ENCODE results near the gene TRMT6.

Gene TRMT6

DNA sequence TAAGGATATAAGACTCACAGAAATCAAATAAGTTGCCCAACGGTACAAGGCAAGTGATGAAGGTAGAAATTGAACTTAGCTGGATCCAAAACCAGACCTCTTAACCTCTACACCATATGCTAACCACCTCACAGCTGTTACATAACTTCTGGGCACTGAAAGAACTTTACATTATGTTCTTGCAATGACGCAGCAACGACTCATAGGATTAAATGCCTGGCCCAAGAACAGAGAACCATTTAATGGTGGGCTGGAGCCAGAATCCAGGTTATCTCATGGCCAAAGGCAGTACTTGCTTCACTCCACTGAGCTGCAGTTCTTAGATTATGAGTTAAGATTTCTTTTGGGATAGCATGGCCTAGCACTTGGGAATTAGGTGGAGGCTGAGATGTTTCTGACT, 4.4 kb downstream of the TRMT6 start:
- Histone ChIP-seq H3K4ac (ENCODE audit: low read depth, low read length) (no peak overlapping the region), H3K18ac (ENCODE audit: low read length) (no peak overlapping the region), H2BK5ac (ENCODE audit: low read length) (no peak overlapping the region), H2BK120ac (ENCODE audit: low read depth, low read length) (no peak overlapping the region), H2AK5ac (ENCODE audit: low read length) (no peak overlapping the region), H3K79me1 (ENCODE audit: low read length) (peaks cover 12% of the 10 kb centered on the region), H4K8ac (ENCODE audit: low read depth, low read length) (no peak overlapping the region), H3K4me3 (ENCODE audit: low read length) (no peak overlapping the region), H3K27ac (ENCODE audit: low read depth, low read length) (no peak overlapping the region), H3K79me2 (ENCODE audit: control insufficient read depth, insufficient read depth, low read length) (peaks cover 13% of the 10 kb centered on the region), H3K36me3 (ENCODE audit: control insufficient read depth, insufficient read depth, low read length) (peaks cover 11% of the 10 kb centered on the region), H2BK15ac (replicated peaks; ENCODE audit: low read depth) (no peak overlapping the region), H3K9ac (ENCODE audit: low read length) (no peak overlapping the region), H3K4me2 (ENCODE audit: low read length) (no peak overlapping the region), H3K56ac (ENCODE audit: low read length) (no peak overlapping the region), H3K27me3 (ENCODE audit: insufficient read depth, low read length, poor library complexity) (no peaks in the 10 kb centered on the region), H3K23ac (ENCODE audit: low read length) (no peak overlapping the region), H3K4me1 (ENCODE audit: control insufficient read depth, low read depth, low read length) (peaks cover 3% of the 10 kb centered on the region), H4K5ac (ENCODE audit: low read length) (no peak overlapping the region)
- no peak for DNase-seq
- no CpG with 5 or more reads among the region's 3 CpGs for WGBS (ENCODE audit: extremely low coverage, insufficient coverage, low lambda C conversion rate)

DNA sequence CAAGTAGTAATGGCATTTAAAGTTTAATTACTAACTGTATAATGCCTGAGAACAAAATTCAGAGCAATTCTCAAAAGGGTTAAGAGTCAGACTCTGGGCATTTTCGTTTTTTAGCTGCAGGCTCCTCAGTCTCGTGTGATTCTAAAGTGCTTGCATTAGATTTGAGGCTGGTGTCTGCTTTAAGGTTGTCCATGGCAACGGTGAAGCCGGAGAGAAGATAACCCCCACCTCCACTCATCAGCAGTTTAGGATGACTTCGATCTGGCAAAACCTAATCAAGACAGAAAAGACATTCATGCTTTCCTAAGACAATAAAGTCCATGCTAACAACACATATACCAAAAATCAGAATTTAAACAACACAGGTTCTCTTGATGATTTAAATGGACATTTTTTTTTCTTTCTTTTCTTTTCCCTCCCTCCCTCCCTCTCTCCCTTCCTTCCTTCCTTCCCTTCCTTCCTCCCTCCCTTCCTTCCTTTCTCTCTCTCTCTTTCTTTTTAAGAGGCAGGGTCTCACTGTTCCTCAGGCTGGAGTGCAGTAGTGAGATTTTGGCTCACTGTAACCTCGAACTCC, 11.8 kb downstream of the TRMT6 start:
- Histone ChIP-seq H3K4me1 (ENCODE audit: control insufficient read depth, low read depth, low read length) (no peaks in the 10 kb centered on the region), H4K8ac (ENCODE audit: low read depth, low read length) (no peak overlapping the region), H3K79me1 (ENCODE audit: low read length) (no peaks in the 10 kb centered on the region), H3K27ac (ENCODE audit: low read depth, low read length) (no peak overlapping the region), H3K23ac (ENCODE audit: low read length) (no peak overlapping the region), H3K56ac (ENCODE audit: low read length) (no peak overlapping the region), H3K4me3 (ENCODE audit: low read length) (no peak overlapping the region), H2BK120ac (ENCODE audit: low read depth, low read length) (no peak overlapping the region), H3K79me2 (ENCODE audit: control insufficient read depth, insufficient read depth, low read length) (no peaks in the 10 kb centered on the region), H3K27me3 (ENCODE audit: insufficient read depth, low read length, poor library complexity) (no peaks in the 10 kb centered on the region), H2AK5ac (ENCODE audit: low read length) (no peak overlapping the region), H2BK15ac (replicated peaks; ENCODE audit: low read depth) (no peak overlapping the region), H3K36me3 (ENCODE audit: control insufficient read depth, insufficient read depth, low read length) (peaks cover 20% of the 10 kb centered on the region), H3K9ac (ENCODE audit: low read length) (no peak overlapping the region), H4K5ac (ENCODE audit: low read length) (no peak overlapping the region), H2BK5ac (ENCODE audit: low read length) (no peak overlapping the region), H3K4ac (ENCODE audit: low read depth, low read length) (no peak overlapping the region), H3K18ac (ENCODE audit: low read length) (no peak overlapping the region), H3K4me2 (ENCODE audit: low read length) (no peak overlapping the region)
- WGBS (ENCODE audit: extremely low coverage, insufficient coverage, low lambda C conversion rate) = no CpG with 5 or more reads among the region's 6 CpGs
- DNase-seq = no peak

DNA sequence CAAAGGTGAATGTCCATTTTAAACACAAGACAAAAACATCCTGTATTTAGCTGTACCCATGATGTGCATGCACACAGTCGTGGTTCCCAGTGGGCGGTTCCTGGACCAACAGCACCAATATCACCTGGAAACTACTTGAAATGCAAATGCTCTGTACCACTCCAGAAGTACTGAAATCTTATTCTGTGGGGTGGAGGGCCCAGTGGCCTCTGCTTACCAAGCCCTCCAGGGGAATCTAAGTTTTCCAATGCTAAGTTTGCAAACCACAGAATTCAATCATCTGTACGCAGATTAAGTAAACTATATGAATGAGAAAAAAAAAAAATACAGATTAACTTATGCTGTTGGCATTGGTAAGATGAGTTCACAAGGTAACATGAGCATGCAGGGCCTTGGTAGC, 14.1 kb downstream of the TRMT6 start:
- no peak overlapping the region for H3K9ac ChIP-seq (ENCODE audit: low read length)
- H3K27ac ChIP-seq (ENCODE audit: low read depth, low read length) = no peak overlapping the region
- no peak overlapping the region for H3K23ac ChIP-seq (ENCODE audit: low read length)
- H3K27me3 ChIP-seq (ENCODE audit: insufficient read depth, low read length, poor library complexity) = no peaks in the 10 kb centered on the region
- H4K5ac ChIP-seq (ENCODE audit: low read length) = no peak overlapping the region
- no peak overlapping the region for H3K4ac ChIP-seq (ENCODE audit: low read depth, low read length)
- no peak overlapping the region for H3K56ac ChIP-seq (ENCODE audit: low read length)
- no peak overlapping the region for H3K4me3 ChIP-seq (ENCODE audit: low read length)
- no peak overlapping the region for H2BK5ac ChIP-seq (ENCODE audit: low read length)
- WGBS (ENCODE audit: extremely low coverage, insufficient coverage, low lambda C conversion rate) = no CpG with 5 or more reads among the region's 3 CpGs
- H3K18ac ChIP-seq (ENCODE audit: low read length) = no peak overlapping the region
- DNase-seq = no peak
- no peak overlapping the region for H2AK5ac ChIP-seq (ENCODE audit: low read length)
- no peak overlapping the region for H4K8ac ChIP-seq (ENCODE audit: low read depth, low read length)
- no peaks in the 10 kb centered on the region for H3K4me1 ChIP-seq (ENCODE audit: control insufficient read depth, low read depth, low read length)
- H3K4me2 ChIP-seq (ENCODE audit: low read length) = no peak overlapping the region
- H3K36me3 ChIP-seq (ENCODE audit: control insufficient read depth, insufficient read depth, low read length) = peaks cover 12% of the 10 kb centered on the region
- H2BK15ac ChIP-seq (replicated peaks; ENCODE audit: low read depth) = no peak overlapping the region
- H3K79me1 ChIP-seq (ENCODE audit: low read length) = no peaks in the 10 kb centered on the region
- H2BK120ac ChIP-seq (ENCODE audit: low read depth, low read length) = no peak overlapping the region
- H3K79me2 ChIP-seq (ENCODE audit: control insufficient read depth, insufficient read depth, low read length) = no peaks in the 10 kb centered on the region

DNA sequence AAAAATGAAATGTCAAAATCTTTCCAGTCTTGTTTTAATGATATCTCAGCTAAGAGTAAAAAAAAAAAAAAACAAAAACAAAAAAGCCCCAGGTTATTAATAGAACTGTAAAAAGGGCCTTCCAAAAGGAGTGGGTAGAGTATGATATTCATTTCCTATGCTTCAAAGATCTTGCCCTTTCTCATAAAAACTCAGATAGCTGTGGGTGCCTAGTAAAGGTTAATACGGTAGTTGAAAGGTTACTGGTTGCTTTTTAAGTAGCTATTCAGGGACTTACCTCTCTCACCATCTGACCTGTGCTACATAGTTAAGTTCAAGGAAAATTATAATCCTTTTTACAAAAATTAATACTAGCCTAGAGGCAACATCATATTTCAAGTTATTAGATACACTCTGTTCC, 14.9 kb downstream of the TRMT6 start:
- Histone ChIP-seq H4K5ac (ENCODE audit: low read length) (no peak overlapping the region), H3K56ac (ENCODE audit: low read length) (no peak overlapping the region), H3K18ac (ENCODE audit: low read length) (no peak overlapping the region), H2BK5ac (ENCODE audit: low read length) (no peak overlapping the region), H3K4ac (ENCODE audit: low read depth, low read length) (no peak overlapping the region), H2BK15ac (replicated peaks; ENCODE audit: low read depth) (no peak overlapping the region), H3K36me3 (ENCODE audit: control insufficient read depth, insufficient read depth, low read length) (peaks cover 11% of the 10 kb centered on the region), H4K8ac (ENCODE audit: low read depth, low read length) (no peak overlapping the region), H3K4me1 (ENCODE audit: control insufficient read depth, low read depth, low read length) (no peaks in the 10 kb centered on the region), H3K27me3 (ENCODE audit: insufficient read depth, low read length, poor library complexity) (no peaks in the 10 kb centered on the region), H2AK5ac (ENCODE audit: low read length) (no peak overlapping the region), H3K23ac (ENCODE audit: low read length) (no peak overlapping the region), H3K79me2 (ENCODE audit: control insufficient read depth, insufficient read depth, low read length) (no peaks in the 10 kb centered on the region), H3K4me3 (ENCODE audit: low read length) (no peak overlapping the region), H3K27ac (ENCODE audit: low read depth, low read length) (no peak overlapping the region), H2BK120ac (ENCODE audit: low read depth, low read length) (no peak overlapping the region), H3K79me1 (ENCODE audit: low read length) (no peaks in the 10 kb centered on the region), H3K4me2 (ENCODE audit: low read length) (no peak overlapping the region), H3K9ac (ENCODE audit: low read length) (no peak overlapping the region)
- no peak for DNase-seq
- no CpG with 5 or more reads among the region's 1 CpG for WGBS (ENCODE audit: extremely low coverage, insufficient coverage, low lambda C conversion rate)

DNA sequence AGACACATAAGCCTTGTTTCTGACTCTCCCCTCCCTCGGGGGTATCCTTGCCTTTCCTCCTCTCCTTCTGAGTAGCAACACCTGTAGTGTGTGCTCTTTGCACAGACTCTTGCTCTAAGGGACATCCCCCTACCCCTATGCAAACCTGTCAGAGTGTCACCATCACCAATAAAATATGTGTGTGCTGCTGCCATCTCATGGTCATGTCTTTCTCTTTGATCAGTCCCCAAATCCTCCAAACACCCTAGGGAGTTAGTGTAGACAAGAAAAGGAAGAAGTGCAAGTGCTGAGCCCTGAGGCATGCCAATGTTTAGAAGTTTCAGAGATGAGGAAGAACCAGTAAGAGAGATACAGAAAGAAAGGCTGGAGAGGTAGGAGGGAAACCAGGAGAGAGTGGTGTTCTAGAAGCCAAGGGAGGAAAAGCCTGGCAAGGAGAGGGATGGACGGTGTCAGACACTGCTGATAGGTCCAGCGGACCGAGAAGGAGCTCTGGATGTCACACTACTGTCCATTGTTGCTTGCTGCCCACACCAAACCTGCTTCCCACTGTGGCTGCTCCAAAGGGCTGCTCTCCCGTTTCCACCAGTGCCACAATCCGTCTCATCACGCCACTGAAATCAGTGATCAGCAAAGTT, 16.4 kb downstream of the TRMT6 start:
- no peaks in the 10 kb centered on the region for H3K4me1 ChIP-seq (ENCODE audit: control insufficient read depth, low read depth, low read length)
- H3K4me3 ChIP-seq (ENCODE audit: low read length) = no peak overlapping the region
- no peaks in the 10 kb centered on the region for H3K27me3 ChIP-seq (ENCODE audit: insufficient read depth, low read length, poor library complexity)
- no peak overlapping the region for H2AK5ac ChIP-seq (ENCODE audit: low read length)
- no CpG with 5 or more reads among the region's 7 CpGs for WGBS (ENCODE audit: extremely low coverage, insufficient coverage, low lambda C conversion rate)
- H2BK120ac ChIP-seq (ENCODE audit: low read depth, low read length) = no peak overlapping the region
- no peak overlapping the region for H2BK15ac ChIP-seq (replicated peaks; ENCODE audit: low read depth)
- no peak overlapping the region for H3K27ac ChIP-seq (ENCODE audit: low read depth, low read length)
- no peak overlapping the region for H3K4ac ChIP-seq (ENCODE audit: low read depth, low read length)
- H3K9ac ChIP-seq (ENCODE audit: low read length) = no peak overlapping the region
- H2BK5ac ChIP-seq (ENCODE audit: low read length) = no peak overlapping the region
- no peaks in the 10 kb centered on the region for H3K79me1 ChIP-seq (ENCODE audit: low read length)
- peak; percentile 64 for DNase-seq
- H4K8ac ChIP-seq (ENCODE audit: low read depth, low read length) = no peak overlapping the region
- no peaks in the 10 kb centered on the region for H3K79me2 ChIP-seq (ENCODE audit: control insufficient read depth, insufficient read depth, low read length)
- H3K18ac ChIP-seq (ENCODE audit: low read length) = no peak overlapping the region
- no peak overlapping the region for H4K5ac ChIP-seq (ENCODE audit: low read length)
- H3K56ac ChIP-seq (ENCODE audit: low read length) = no peak overlapping the region
- peaks cover 3% of the 10 kb centered on the region for H3K36me3 ChIP-seq (ENCODE audit: control insufficient read depth, insufficient read depth, low read length)
- H3K23ac ChIP-seq (ENCODE audit: low read length) = no peak overlapping the region
- no peak overlapping the region for H3K4me2 ChIP-seq (ENCODE audit: low read length)

DNA sequence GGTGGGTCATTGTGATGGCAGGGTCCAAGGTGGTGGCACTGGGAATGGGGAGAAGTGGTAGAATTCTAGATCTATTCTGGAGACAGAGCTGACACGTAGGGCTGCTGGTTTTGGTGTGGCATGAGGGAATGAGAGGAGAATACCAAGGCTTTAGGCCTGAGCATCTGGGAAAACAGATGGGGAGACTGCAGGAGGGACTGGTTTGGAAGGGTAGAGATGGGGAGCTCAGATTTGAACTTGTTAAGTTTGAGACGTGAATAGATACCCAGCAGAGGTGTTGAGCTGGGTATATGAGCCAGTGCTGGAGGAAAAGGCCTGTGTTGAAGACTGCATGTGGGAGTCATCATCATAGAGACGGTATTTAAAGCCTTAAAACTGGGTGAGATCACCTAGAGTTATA, 17.5 kb downstream of the TRMT6 start:
- Histone ChIP-seq H3K36me3 (ENCODE audit: control insufficient read depth, insufficient read depth, low read length) (no peaks in the 10 kb centered on the region), H3K79me2 (ENCODE audit: control insufficient read depth, insufficient read depth, low read length) (no peaks in the 10 kb centered on the region), H3K4ac (ENCODE audit: low read depth, low read length) (no peak overlapping the region), H3K18ac (ENCODE audit: low read length) (no peak overlapping the region), H3K4me1 (ENCODE audit: control insufficient read depth, low read depth, low read length) (no peaks in the 10 kb centered on the region), H2AK5ac (ENCODE audit: low read length) (no peak overlapping the region), H3K27me3 (ENCODE audit: insufficient read depth, low read length, poor library complexity) (no peaks in the 10 kb centered on the region), H3K4me3 (ENCODE audit: low read length) (no peak overlapping the region), H3K4me2 (ENCODE audit: low read length) (no peak overlapping the region), H2BK5ac (ENCODE audit: low read length) (no peak overlapping the region), H2BK120ac (ENCODE audit: low read depth, low read length) (no peak overlapping the region), H3K79me1 (ENCODE audit: low read length) (no peaks in the 10 kb centered on the region), H2BK15ac (replicated peaks; ENCODE audit: low read depth) (no peak overlapping the region), H3K9ac (ENCODE audit: low read length) (no peak overlapping the region), H3K27ac (ENCODE audit: low read depth, low read length) (no peak overlapping the region), H4K8ac (ENCODE audit: low read depth, low read length) (no peak overlapping the region), H3K56ac (ENCODE audit: low read length) (no peak overlapping the region), H3K23ac (ENCODE audit: low read length) (no peak overlapping the region), H4K5ac (ENCODE audit: low read length) (no peak overlapping the region)
- no CpG with 5 or more reads among the region's 3 CpGs for WGBS (ENCODE audit: extremely low coverage, insufficient coverage, low lambda C conversion rate)
- no peak for DNase-seq
